IMR-90 (cell line): Measurements from ENCODE around the gene KRTAP13-4. TPM values are rescaled to one million over a fixed set of nuclear protein-coding genes. Genes with fewer than 3 reads are reported as not detected.

Experiments used
- ATAC-seq: fragments of 200-7000 bp; cut with Tn5 transposase; 2 replicates; pipeline ENCODE4 v1.9.1; 2020; ENCODE audit warnings: low read depth, mild to moderate bottlenecking, moderate library complexity
- BruUV-seq: library from RNA; stranded (reverse); fragments of 400-500 nt; replicated peaks from 2 replicates; lab custom pipeline; 2021; lab: Mats Ljungman, UMichigan
- CTCF ChIA-PET: fragments of 300-600 bp; formaldehyde crosslinking; extraction: SDS; loops from one replicate; lab custom pipeline; 2021; ENCODE audit warnings: antibody characterized with exemption; lab: Yijun Ruan, JAX
- POLR2A ChIA-PET: fragments of 300-600 bp; sonication (Branson Sonifier 250); formaldehyde crosslinking; loops from one replicate; lab custom pipeline; 2022; ENCODE audit warnings: antibody characterized with exemption; ENCODE audit not compliant: unreplicated experiment; lab: Charles Lee
- DNase-seq: peaks from one replicate; pipeline ENCODE4 v3.0.0; 2013
- H2AFZ ChIP-seq: replicated peaks from 2 replicates; pipeline ENCODE3; 2013; ENCODE audit warnings: low read length, mild to moderate bottlenecking; ENCODE audit not compliant: poor library complexity
- H2AK5ac ChIP-seq: 2 replicates; pipeline ENCODE4 v1.6.1; 2013; ENCODE audit warnings: low read depth, low read length, inconsistent platforms
- H2AK9ac ChIP-seq: replicated peaks from 2 replicates; pipeline ENCODE3; 2013; ENCODE audit warnings: mild to moderate bottlenecking, low read depth, low read length, moderate library complexity; ENCODE audit not compliant: poor library complexity
- H2BK120ac ChIP-seq: 2 replicates; pipeline ENCODE4 v1.6.1; 2013; ENCODE audit warnings: low read depth, low read length, inconsistent platforms
- H2BK15ac ChIP-seq: 3 replicates; pipeline ENCODE4 v1.6.1; 2013; ENCODE audit warnings: low read depth, low read length, inconsistent platforms
- H2BK20ac ChIP-seq: 2 replicates; pipeline ENCODE4 v1.6.1; 2013; ENCODE audit warnings: low read depth, mild to moderate bottlenecking, inconsistent platforms, low read length, moderate library complexity
- H2BK5ac ChIP-seq: 2 replicates; pipeline ENCODE4 v1.6.1; 2013; ENCODE audit warnings: mild to moderate bottlenecking, low read depth, low read length, inconsistent platforms; ENCODE audit not compliant: poor library complexity, severe bottlenecking
- H3K14ac ChIP-seq: replicated peaks from 2 replicates; pipeline ENCODE4 v1.6.1; 2013; ENCODE audit warnings: low read depth, low read length, inconsistent platforms
- H3K18ac ChIP-seq: 2 replicates; pipeline ENCODE4 v1.6.1; 2013; ENCODE audit warnings: low read depth, low read length, control low read depth
- H3K23ac ChIP-seq: 2 replicates; pipeline ENCODE4 v1.6.1; 2013; ENCODE audit warnings: low read depth, low read length, inconsistent platforms
- H3K27ac ChIP-seq: 2 replicates; pipeline ENCODE4 v1.5.1; 2013; ENCODE audit warnings: mild to moderate bottlenecking, control low read depth, low read length; ENCODE audit not compliant: insufficient read depth
- H3K27me3 ChIP-seq: 2 replicates; pipeline ENCODE4 v1.6.1; 2013; ENCODE audit warnings: low read length; ENCODE audit not compliant: control insufficient read depth, insufficient read depth
- H3K36me3 ChIP-seq: 2 replicates; pipeline ENCODE4 v1.6.1; 2013; ENCODE audit warnings: low read length, mixed read lengths; ENCODE audit not compliant: control insufficient read depth, insufficient read depth
- H3K4ac ChIP-seq: 2 replicates; pipeline ENCODE4 v1.6.1; 2013; ENCODE audit warnings: low read depth, low read length, inconsistent platforms
- H3K4me1 ChIP-seq: 2 replicates; pipeline ENCODE4 v1.6.1; 2013; ENCODE audit warnings: low read length, mixed read lengths; ENCODE audit not compliant: control insufficient read depth, insufficient read depth
- H3K4me2 ChIP-seq: 2 replicates; pipeline ENCODE4 v1.6.1; 2013; ENCODE audit warnings: low read depth, mild to moderate bottlenecking, control low read depth, low read length, moderate library complexity
- H3K4me3 ChIP-seq: 2 replicates; pipeline ENCODE4 v1.5.1; 2013; ENCODE audit warnings: low read depth, mild to moderate bottlenecking, control low read depth, low read length, moderate library complexity; ENCODE audit not compliant: insufficient read depth
- H3K56ac ChIP-seq: 2 replicates; pipeline ENCODE4 v1.6.1; 2013; ENCODE audit warnings: low read length, inconsistent platforms; ENCODE audit not compliant: insufficient read depth; ENCODE audit errors: extremely low read depth
- H3K79me1 ChIP-seq, 2 experiments: 2 replicates each; pipeline ENCODE4 v1.6.1; 2013; ENCODE audit warnings: low read length in 2 of 2, inconsistent platforms in 1 of 2, low read depth in 1 of 2
- H3K9ac ChIP-seq: 2 replicates; pipeline ENCODE4 v1.6.1; 2013; ENCODE audit warnings: low read depth, low read length, control low read depth
- H3K9me1 ChIP-seq: 2 replicates; pipeline ENCODE4 v1.6.1; 2013; ENCODE audit warnings: low read length, inconsistent platforms; ENCODE audit not compliant: insufficient read depth
- H3K9me3 ChIP-seq: 2 replicates; pipeline ENCODE4 v1.6.1; 2013; ENCODE audit warnings: low read length; ENCODE audit not compliant: control insufficient read depth, insufficient read depth
- H4K20me1 ChIP-seq: 2 replicates; pipeline ENCODE4 v1.6.1; 2013; ENCODE audit warnings: low read length, inconsistent platforms; ENCODE audit not compliant: insufficient read depth
- H4K5ac ChIP-seq: 2 replicates; pipeline ENCODE4 v1.6.1; 2013; ENCODE audit warnings: mild to moderate bottlenecking, low read depth, low read length, control low read depth
- H4K8ac ChIP-seq, 2 experiments: 2 replicates each; pipeline ENCODE4 v1.6.1; 2013; ENCODE audit warnings: low read depth in 2 of 2, low read length in 2 of 2, control low read depth in 1 of 2, inconsistent platforms in 1 of 2
- H4K91ac ChIP-seq: 2 replicates; pipeline ENCODE4 v1.6.1; 2013; ENCODE audit warnings: low read depth, low read length, inconsistent platforms; ENCODE audit not compliant: insufficient read depth
- BHLHE40 ChIP-seq: fragments of 150-350 bp; IDR thresholded peaks from 2 replicates; pipeline ENCODE4 v1.6.1; 2016; ENCODE audit warnings: mild to moderate bottlenecking, low read depth, low read length
- CEBPB ChIP-seq: IDR thresholded peaks from 2 replicates; pipeline ENCODE4 v1.6.1; 2012; ENCODE audit warnings: low read depth, low read length, improper control_type of control experiment
- CHD1 ChIP-seq: IDR thresholded peaks from 2 replicates; pipeline ENCODE4 v1.6.1; 2012; ENCODE audit warnings: low read depth, low read length, improper control_type of control experiment
- CTCF ChIP-seq: conservative IDR thresholded peaks from 2 replicates; pipeline ENCODE4 v1.5.1; 2012; ENCODE audit warnings: mild to moderate bottlenecking, low read depth, low read length, improper control_type of control experiment
- FOS ChIP-seq: fragments of 150-350 bp; IDR thresholded peaks from 2 replicates; pipeline ENCODE4 v1.6.1; 2016; ENCODE audit warnings: low read depth, low read length
- MAFK ChIP-seq: IDR thresholded peaks from 2 replicates; pipeline ENCODE4 v1.6.1; 2012; ENCODE audit warnings: low read depth, low read length, improper control_type of control experiment
- MAZ ChIP-seq: IDR thresholded peaks from 2 replicates; pipeline ENCODE4 v1.6.1; 2012; ENCODE audit warnings: low read depth, mild to moderate bottlenecking, low read length, improper control_type of control experiment, moderate library complexity, borderline replicate concordance
- MXI1 ChIP-seq: IDR thresholded peaks from 2 replicates; pipeline ENCODE4 v1.6.1; 2012; ENCODE audit warnings: low read depth, mild to moderate bottlenecking, low read length, moderate library complexity, borderline replicate concordance
- NFE2L2 ChIP-seq: fragments of 150-350 bp; IDR thresholded peaks from 2 replicates; pipeline ENCODE4 v1.6.1; 2016; ENCODE audit warnings: low read depth, mild to moderate bottlenecking, low read length
- POLR2A ChIP-seq: IDR thresholded peaks from 2 replicates; pipeline ENCODE4 v1.6.1; 2012; ENCODE audit warnings: mild to moderate bottlenecking, low read depth, low read length
- RAD21 ChIP-seq: IDR thresholded peaks from 2 replicates; pipeline ENCODE4 v1.6.1; 2012; ENCODE audit warnings: low read length, improper control_type of control experiment
- RCOR1 ChIP-seq: IDR thresholded peaks from 2 replicates; pipeline ENCODE4 v1.6.1; 2012; ENCODE audit warnings: mild to moderate bottlenecking, low read length, improper control_type of control experiment; ENCODE audit not compliant: insufficient replicate concordance
- RFX5 ChIP-seq: IDR thresholded peaks from 2 replicates; pipeline ENCODE4 v1.8.0; 2012; ENCODE audit warnings: low read depth, mild to moderate bottlenecking, low read length, moderate library complexity
- SMC3 ChIP-seq: fragments of 150-350 bp; IDR thresholded peaks from 2 replicates; pipeline ENCODE4 v1.6.1; 2016; ENCODE audit warnings: low read depth, mild to moderate bottlenecking, antibody characterized with exemption, low read length, moderate library complexity
- WGBS, 2 experiments: methylation state at CpG; one replicate each; pipeline versions ENCODE4 v1.1.5 to v1.1.7; 2013; ENCODE audit warnings: missing lambda C conversion rate in 2 of 2; ENCODE audit not compliant: insufficient read length in 1 of 2; ENCODE audit errors: extremely low coverage in 2 of 2; 5-methylcytosine and 5-hydroxymethylcytosine counted together
- dilution Hi-C: fragments of 300-500 bp; cut with HindIII; formaldehyde crosslinking; loops from one replicate; pipeline ENCODE4 v1.14.3; 2018; ENCODE audit warnings: low sequenced_read_pairs; ENCODE audit not compliant: unreplicated experiment
- in situ Hi-C: fragments of 300-500 bp; cut with MboI; formaldehyde crosslinking; loops from 3 replicates; pipeline ENCODE4 v1.14.3; 2019; ENCODE audit warnings: low sequenced_read_pairs, inconsistent platforms, mixed read lengths
- intact Hi-C: fragments of 100-400 bp; cut with micrococcal nuclease; formaldehyde crosslinking; loops from 2 replicates; pipeline ENCODE4 v1.10.0; 2022
- polyA plus RNA-seq, 3 experiments: library from polyadenylated mRNA; depleted of rRNA; stranded (reverse); fragments of >200 nt; gene quantifications; 2 replicates each; pipeline ENCODE4 v1.2.3, GENCODE V29; 2012; ENCODE audit warnings: low replicate concordance in 1 of 3
- total RNA-seq: library from RNA; depleted of rRNA; stranded (reverse); fragments of >200 nt; gene quantifications from 2 replicates; pipeline ENCODE4 v1.2.3, GENCODE V29; 2012
- TF ChIP-seq, protein P1 (sequence below): fragments of 150-350 bp; IDR thresholded peaks from 2 replicates; pipeline ENCODE4 v1.6.1; 2017; ENCODE audit warnings: mild to moderate bottlenecking, antibody characterized with exemption, low read length, low read depth
- TF ChIP-seq, protein P2 (sequence below): fragments of 150-350 bp; IDR thresholded peaks from 2 replicates; pipeline ENCODE4 v1.6.1; 2016; ENCODE audit warnings: low read depth, mild to moderate bottlenecking, low read length, moderate library complexity, borderline replicate concordance

The KRTAP13-4 gene
- total and polyA plus RNA-seq, 2 of the 4 experiments (the other 2 are of a cell fraction) = not detected

GRCh38 chr21:30479259-30479658, 49.2 kb downstream of the KRTAP13-4 start:
- no CpG with 5 or more reads among the region's 4 CpGs for WGBS, 2 experiments
- BruUV-seq = no TSS peak

More at GRCh38 chr21:30479259-30479658, 49.2 kb downstream of the KRTAP13-4 start:
- Histone ChIP-seq H3K9ac (no peak overlapping the region), H3K14ac (no peak overlapping the region), H2BK15ac (no peak overlapping the region), H4K91ac (no peak overlapping the region), H3K4ac (no peak overlapping the region), H4K8ac (no peak overlapping the region), H3K18ac (no peak overlapping the region), H3K79me1 (no peaks in the 10 kb centered on the region), H2BK5ac (no peak overlapping the region), H2BK120ac (no peak overlapping the region), H3K36me3 (no peaks in the 10 kb centered on the region), H3K23ac (no peak overlapping the region), H3K27me3 (no peaks in the 10 kb centered on the region), H3K9me1 (no peaks in the 10 kb centered on the region), H2BK20ac (no peak overlapping the region), H4K20me1 (no peaks in the 10 kb centered on the region), H2AFZ (no peak overlapping the region), H3K9me3 (peaks cover 10% of the 10 kb centered on the region), H3K56ac (no peak overlapping the region), H3K4me2 (no peak overlapping the region), H4K5ac (no peak overlapping the region), H3K27ac (no peak overlapping the region), H2AK9ac (no peak overlapping the region), H3K4me3 (no peak overlapping the region), H3K4me1 (no peaks in the 10 kb centered on the region), H2AK5ac (no peak overlapping the region)
- dilution Hi-C loops (no loop called here), in situ Hi-C loops (no loop called here), intact Hi-C loops (no loop called here)
- no peak for ATAC-seq
- no peak for DNase-seq
- CTCF ChIA-PET = no interaction called here
- TF ChIP-seq POLR2A (no peak), SMC3 (no peak), CTCF (no peak), CHD1 (no peak), RCOR1 (no peak), MAZ (no peak), NFE2L2 (no peak), RFX5 (no peak), RAD21 (no peak), FOS (no peak), MXI1 (no peak), MAFK (no peak), CEBPB (no peak), BHLHE40 (no peak)
- TF ChIP-seq, protein P1, sequence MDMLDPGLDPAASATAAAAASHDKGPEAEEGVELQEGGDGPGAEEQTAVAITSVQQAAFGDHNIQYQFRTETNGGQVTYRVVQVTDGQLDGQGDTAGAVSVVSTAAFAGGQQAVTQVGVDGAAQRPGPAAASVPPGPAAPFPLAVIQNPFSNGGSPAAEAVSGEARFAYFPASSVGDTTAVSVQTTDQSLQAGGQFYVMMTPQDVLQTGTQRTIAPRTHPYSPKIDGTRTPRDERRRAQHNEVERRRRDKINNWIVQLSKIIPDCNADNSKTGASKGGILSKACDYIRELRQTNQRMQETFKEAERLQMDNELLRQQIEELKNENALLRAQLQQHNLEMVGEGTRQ = no peak
- TF ChIP-seq, protein P2, sequence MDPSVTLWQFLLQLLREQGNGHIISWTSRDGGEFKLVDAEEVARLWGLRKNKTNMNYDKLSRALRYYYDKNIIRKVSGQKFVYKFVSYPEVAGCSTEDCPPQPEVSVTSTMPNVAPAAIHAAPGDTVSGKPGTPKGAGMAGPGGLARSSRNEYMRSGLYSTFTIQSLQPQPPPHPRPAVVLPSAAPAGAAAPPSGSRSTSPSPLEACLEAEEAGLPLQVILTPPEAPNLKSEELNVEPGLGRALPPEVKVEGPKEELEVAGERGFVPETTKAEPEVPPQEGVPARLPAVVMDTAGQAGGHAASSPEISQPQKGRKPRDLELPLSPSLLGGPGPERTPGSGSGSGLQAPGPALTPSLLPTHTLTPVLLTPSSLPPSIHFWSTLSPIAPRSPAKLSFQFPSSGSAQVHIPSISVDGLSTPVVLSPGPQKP = no peak
- POLR2A ChIA-PET = no interaction called here
